K562 (cell line): Measurements from ENCODE around the gene SUPT3H. TPM values are rescaled to one million over a fixed set of nuclear protein-coding genes. Genes with fewer than 3 reads are reported as not detected.

Experiments
- ATAC-seq: fragments of 200-7000 bp; cut with Tn5 transposase; 3 replicates; pipeline ENCODE4 v1.9.1; 2020; ENCODE audit warnings: moderate library complexity
- BruUV-seq: library from RNA; stranded (reverse); fragments of 400-500 nt; replicated peaks from 2 replicates; lab custom pipeline; 2021; lab: Mats Ljungman, UMichigan
- CTCF ChIA-PET: fragments of 300-600 bp; formaldehyde crosslinking; extraction: SDS; loops from one replicate; lab custom pipeline; 2021; ENCODE audit warnings: low intra/inter-chr PET ratio; lab: Yijun Ruan, JAX
- POLR2A ChIA-PET: fragments of 300-600, 350-650 bp; sonication (Branson Sonifier 250); formaldehyde crosslinking; extraction: SDS; loops from one replicate; lab custom pipeline; 2021; ENCODE audit warnings: antibody characterized with exemption, inconsistent platforms; lab: Yijun Ruan, JAX
- DNase-seq, 4 experiments: peaks; one replicate each; pipeline versions ENCODE4 v3.0.0 to v3.0.0-alpha.2; 2011 to 2018; ENCODE audit warnings: low spot score in 3 of 4, mixed read lengths in 3 of 4; ENCODE audit errors: extremely low read depth in 1 of 4
- FAIRE-seq: peaks from 2 replicates; lab custom pipeline; 2011; peaks lifted over from hg19 to GRCh38; lab: Jason Lieb, UNC
- H2AFZ ChIP-seq: 2 replicates; pipeline ENCODE4 v1.6.0; 2011; ENCODE audit warnings: low read depth, low read length, control low read depth, inconsistent platforms
- H3K27ac ChIP-seq: fragments of 200-600 bp; 3 replicates; pipeline ENCODE4 v1.8.0; 2011; ENCODE audit warnings: low read depth, mild to moderate bottlenecking, control low read depth, inconsistent platforms, low read length, moderate library complexity, mixed read lengths; ENCODE audit errors: extremely low read depth
- H3K27me3 ChIP-seq, 2 experiments: fragments of 300-600 bp in 1 of 2; 2 replicates in 1 of 2; 3 replicates in 1 of 2; pipeline versions ENCODE4 v1.6.0 to v1.8.0; 2011; ENCODE audit warnings: inconsistent platforms in 2 of 2, low read length in 2 of 2, mild to moderate bottlenecking in 1 of 2, mixed read lengths in 1 of 2, moderate library complexity in 1 of 2; ENCODE audit not compliant: control insufficient read depth in 2 of 2, insufficient read depth in 2 of 2
- H3K36me3 ChIP-seq: fragments of 300-600 bp; 3 replicates; pipeline ENCODE4 v1.8.0; 2011; ENCODE audit warnings: mild to moderate bottlenecking, low read length, inconsistent platforms; ENCODE audit not compliant: control insufficient read depth, insufficient read depth
- H3K4me1 ChIP-seq, 2 experiments: fragments of 200-600 bp in 1 of 2; replicated peaks in 1 of 2; 2 replicates in 1 of 2; 3 replicates in 1 of 2; pipeline versions ENCODE4 v1.5.1 to v1.8.0; 2011; ENCODE audit warnings: inconsistent platforms in 2 of 2, low read length in 2 of 2, mild to moderate bottlenecking in 1 of 2, mixed read lengths in 1 of 2, moderate library complexity in 1 of 2; ENCODE audit not compliant: control insufficient read depth in 2 of 2, insufficient read depth in 2 of 2
- H3K4me2 ChIP-seq: 2 replicates; pipeline ENCODE4 v1.6.1; 2011; ENCODE audit warnings: low read length, control low read depth, inconsistent platforms, mixed read lengths; ENCODE audit not compliant: insufficient read depth
- H3K4me3 ChIP-seq: fragments of 200-600 bp; sonication (generic), shearing (Covaris generic); 2 replicates; pipeline ENCODE4 v1.5.1; 2016; ENCODE audit warnings: control low read depth, inconsistent platforms
- H3K79me2 ChIP-seq: fragments of 200-600 bp; 3 replicates; pipeline ENCODE4 v1.8.0; 2011; ENCODE audit warnings: low read length, inconsistent platforms; ENCODE audit not compliant: control insufficient read depth, insufficient read depth
- H3K9ac ChIP-seq, 2 experiments: 2 replicates each; pipeline versions ENCODE4 v1.6.0 to v1.6.1; 2011; ENCODE audit warnings: low read depth in 2 of 2, low read length in 2 of 2, control low read depth in 1 of 2, inconsistent platforms in 1 of 2, mild to moderate bottlenecking in 1 of 2, mixed read lengths in 1 of 2; ENCODE audit not compliant: insufficient read depth in 1 of 2
- H3K9me1 ChIP-seq: one replicate; pipeline ENCODE4 v1.6.0; 2011; ENCODE audit warnings: inconsistent platforms, mild to moderate bottlenecking, low read length, moderate library complexity; ENCODE audit not compliant: control insufficient read depth, insufficient read depth
- H3K9me3 ChIP-seq: replicated peaks from 2 replicates; pipeline ENCODE4 v1.5.1; 2011; ENCODE audit warnings: low read depth, low read length, inconsistent platforms; ENCODE audit not compliant: control insufficient read depth, insufficient read depth
- H4K20me1 ChIP-seq: replicated peaks from 2 replicates; pipeline ENCODE4 v1.6.1; 2011; ENCODE audit warnings: low read length, inconsistent platforms, mixed read lengths; ENCODE audit not compliant: control insufficient read depth, insufficient read depth
- ARID3B ChIP-seq: fragments of 250-450 bp; sonication (Bioruptor Pico); IDR thresholded peaks from 2 replicates; pipeline ENCODE4 v1.4.0; 2020; ENCODE audit warnings: borderline replicate concordance
- E2F1 ChIP-seq: sonication (generic); formaldehyde crosslinking; IDR thresholded peaks from 2 replicates; pipeline ENCODE4 v1.8.1; 2023; ENCODE audit warnings: mild to moderate bottlenecking, missing genetic modification reagents, moderate library complexity
- E2F8 ChIP-seq: fragments of 450-650 bp; IDR thresholded peaks from 2 replicates; pipeline ENCODE4 v1.7.1; 2018; ENCODE audit warnings: mild to moderate bottlenecking, low read depth; ENCODE audit not compliant: partially characterized antibody
- HMGXB4 ChIP-seq: sonication (generic); formaldehyde crosslinking; IDR thresholded peaks from 2 replicates; pipeline ENCODE4 v1.8.1; 2023; ENCODE audit warnings: mild to moderate bottlenecking, missing genetic modification reagents
- MBD2 ChIP-seq: sonication (generic); IDR thresholded peaks from 2 replicates; pipeline ENCODE4 v1.6.1; 2016; ENCODE audit warnings: low read depth, borderline replicate concordance
- NFATC3 ChIP-seq: fragments of 450-650 bp; IDR thresholded peaks from 2 replicates; pipeline ENCODE4 v1.6.1; 2017; ENCODE audit warnings: mild to moderate bottlenecking
- NR2F6 ChIP-seq: fragments of 450-650 bp; formaldehyde crosslinking; IDR thresholded peaks from 2 replicates; pipeline ENCODE4 v1.4.0; 2020; ENCODE audit warnings: mild to moderate bottlenecking
- POLR3A ChIP-seq: IDR thresholded peaks from 2 replicates; pipeline ENCODE4 v1.6.1; 2011; ENCODE audit warnings: borderline replicate concordance, mild to moderate bottlenecking, moderate library complexity; ENCODE audit not compliant: insufficient read length, insufficient read depth; ENCODE audit errors: extremely low read depth
- SMARCA4 ChIP-seq: fragments of 450-650 bp; IDR thresholded peaks from 2 replicates; pipeline ENCODE4 v1.6.1; 2016
- SOX6 ChIP-seq: fragments of 450-650 bp; IDR thresholded peaks from 2 replicates; pipeline ENCODE4 v1.6.1; 2014; ENCODE audit warnings: mild to moderate bottlenecking
- SRF ChIP-seq, 2 experiments: fragments of 250-450, 450-650 bp in 1 of 2; sonication (Bioruptor Pico) in 1 of 2; sonication (generic) in 1 of 2; formaldehyde crosslinking; IDR thresholded peaks; 2 replicates each; pipeline versions ENCODE4 v1.5.0 to v1.5.1; 2020 to 2022; ENCODE audit warnings: mild to moderate bottlenecking in 1 of 2, missing genetic modification reagents in 1 of 2
- YY1 ChIP-seq, 3 experiments: IDR thresholded peaks; 2 replicates each; pipeline ENCODE4 v1.6.1; 2011; ENCODE audit warnings: low read length in 2 of 3, mild to moderate bottlenecking in 2 of 3, moderate library complexity in 2 of 3, borderline replicate concordance in 1 of 3, control low read depth in 1 of 3, low read depth in 1 of 3; ENCODE audit not compliant: insufficient read depth in 3 of 3, insufficient replicate concordance in 2 of 3, control insufficient read depth in 1 of 3, insufficient read length in 1 of 3; ENCODE audit errors: extremely low read depth in 1 of 3
- ZNF263 ChIP-seq: sonication (generic); formaldehyde crosslinking; IDR thresholded peaks from 2 replicates; pipeline ENCODE4 v1.8.0; 2022; ENCODE audit warnings: mild to moderate bottlenecking, missing genetic modification reagents, borderline replicate concordance
- ZNF354B ChIP-seq: fragments of 250-450 bp; sonication (Bioruptor Pico); IDR thresholded peaks from 2 replicates; pipeline ENCODE4 v1.4.0; 2020
- WGBS: fragments of 100-300 bp; shearing (Covaris generic); methylation state at CpG from one replicate; pipeline ENCODE4 v1.1.6; 2016; ENCODE audit warnings: low coverage, mixed read lengths; ENCODE audit not compliant: insufficient coverage; ENCODE audit errors: missing lambda C conversion rate; 5-methylcytosine and 5-hydroxymethylcytosine counted together
- in situ Hi-C: fragments of 300-500 bp; cut with MboI; formaldehyde crosslinking; loops from 4 replicates; pipeline ENCODE4 v1.15.0; 2018; ENCODE audit warnings: inconsistent platforms, mixed read lengths
- intact Hi-C: fragments of 100-400 bp; cut with micrococcal nuclease; formaldehyde crosslinking; loops from 2 replicates; pipeline ENCODE4 v1.14.2; 2022
- polyA plus RNA-seq, 8 experiments: library from polyadenylated mRNA; depleted of rRNA in 4 of 8; stranded (reverse) in 5 of 8; unstranded in 3 of 8; fragments of >200 nt; fragmentation: Nextera tagmentation in 2 of 8; fragmentation: Illumina TruSeq in 1 of 8; extraction: Ambion mirVana in 2 of 8; extraction: Trizol in 1 of 8; gene quantifications; 2 replicates each; pipeline versions ENCODE4 v1.2.1 to v1.2.3, GENCODE V29; 2011 to 2014; ENCODE audit warnings: inconsistent platforms in 1 of 8, missing spikeins in 1 of 8
- total RNA-seq, 7 experiments: library from RNA; depleted of rRNA in 6 of 7; stranded (reverse); fragments of >200 nt in 6 of 7; fragmentation: Illumina TruSeq in 2 of 7; extraction: Trizol in 2 of 7; gene quantifications; 2 replicates each; pipeline versions ENCODE4 v1.2.1 to v1.2.3, GENCODE V29; 2011 to 2021; ENCODE audit warnings: low replicate concordance in 1 of 7

Gene SUPT3H
- total and polyA plus RNA-seq, 9 of the 15 experiments (the other 6 are each of a cell fraction or from before 2014, with no cell fraction given): 7.2 to 16.3 (median 11.9) TPM

- 3% methylated on average over 2 of the region's 2 CpGs for WGBS
- Histone ChIP-seq H3K9ac (no peak overlapping the region), H3K4me1 (no peaks in the 10 kb centered on the region), H3K9me3 (no peaks in the 10 kb centered on the region), H3K27ac (no peak overlapping the region), H3K79me2 (no peaks in the 10 kb centered on the region), H3K9me1 (no peaks in the 10 kb centered on the region), H3K36me3 (no peaks in the 10 kb centered on the region), H3K4me3 (no peak overlapping the region), H3K27me3 (peaks cover 3 to 14% of the 10 kb centered on the region in 2 experiments; a peak in 2 of 5 replicates), H4K20me1 (no peaks in the 10 kb centered on the region), H2AFZ (no peak overlapping the region), H3K4me2 (no peak overlapping the region)
- no peak for ATAC-seq
- intact Hi-C loops: no loop called here
- in situ Hi-C loops: no loop called here
- DNase-seq: no peak
- BruUV-seq: no TSS peak
- ChIA-PET CTCF (no interaction called here), POLR2A (no interaction called here)
- no peak for FAIRE-seq
- TF ChIP-seq HMGXB4 (CRISPR knock-in tag) (no peak), ZNF354B (CRISPR knock-in tag) (no peak), SMARCA4 (no peak), ARID3B (CRISPR knock-in tag) (no peak), ZNF263 (CRISPR knock-in tag) (no peak), MBD2 (no peak), POLR3A (no peak), NR2F6 (CRISPR knock-in tag) (no peak), YY1 (IDR thresholded peaks at IDR 0.05; ENCODE audit: borderline replicate concordance in 1 of 3, control insufficient read depth in 1 of 3, extremely low read depth in 1 of 3, insufficient read depth in 3 of 3, insufficient read length in 1 of 3, insufficient replicate concordance in 2 of 3, low read depth in 1 of 3, low read length in 2 of 3) (no peak), E2F1 (CRISPR knock-in tag) (no peak), SOX6 (no peak), SRF (CRISPR knock-in tag; IDR thresholded peaks at IDR 0.05) (no peak), NFATC3 (no peak), E2F8 (no peak)
Measured at GRCh38 chr6:44781912-44782597, 595.7 kb downstream of the SUPT3H start.
